GM13977 (cell line): ENCODE results near the gene CLCNKA.

Experiments used
- DNase-seq: peaks from one replicate; pipeline ENCODE4 v3.0.0; 2012; ENCODE audit warnings: low spot score
- in situ Hi-C: fragments of 300-500 bp; cut with MboI; formaldehyde crosslinking; loops from one replicate; pipeline ENCODE4 v1.12.0; 2022; ENCODE audit warnings: low sequenced_read_pairs, low pct_unique_long_range_greater_than_20kb, mixed read lengths, inconsistent platforms; ENCODE audit not compliant: unreplicated experiment
- TF ChIP-seq, protein P1 (sequence below): IDR thresholded peaks from 2 replicates; pipeline ENCODE4 v1.5.1; 2012; ENCODE audit warnings: mild to moderate bottlenecking, control low read depth; ENCODE audit not compliant: insufficient read depth; ENCODE audit errors: extremely low read depth, missing control alignments

The CLCNKA gene

DNA sequence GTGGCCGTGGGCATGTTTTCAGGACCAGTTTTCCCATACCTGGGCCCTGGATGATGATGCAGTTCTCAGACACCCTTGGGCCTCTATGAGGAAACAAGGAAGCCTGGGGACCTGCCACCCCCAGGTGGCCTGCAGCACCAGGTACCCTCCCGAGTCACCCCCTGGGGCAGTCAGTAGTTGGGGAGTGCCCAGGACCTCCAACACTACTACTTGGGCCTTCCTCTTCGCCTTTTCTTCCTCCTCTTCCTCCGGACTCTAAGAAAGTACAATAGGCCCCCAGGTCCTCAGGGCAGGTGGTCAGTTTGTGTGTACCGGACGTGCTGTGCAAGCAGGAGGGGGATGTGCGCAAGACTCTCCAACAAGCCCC lies 29.7 kb upstream of the CLCNKA start:
- TF ChIP-seq, protein P1, sequence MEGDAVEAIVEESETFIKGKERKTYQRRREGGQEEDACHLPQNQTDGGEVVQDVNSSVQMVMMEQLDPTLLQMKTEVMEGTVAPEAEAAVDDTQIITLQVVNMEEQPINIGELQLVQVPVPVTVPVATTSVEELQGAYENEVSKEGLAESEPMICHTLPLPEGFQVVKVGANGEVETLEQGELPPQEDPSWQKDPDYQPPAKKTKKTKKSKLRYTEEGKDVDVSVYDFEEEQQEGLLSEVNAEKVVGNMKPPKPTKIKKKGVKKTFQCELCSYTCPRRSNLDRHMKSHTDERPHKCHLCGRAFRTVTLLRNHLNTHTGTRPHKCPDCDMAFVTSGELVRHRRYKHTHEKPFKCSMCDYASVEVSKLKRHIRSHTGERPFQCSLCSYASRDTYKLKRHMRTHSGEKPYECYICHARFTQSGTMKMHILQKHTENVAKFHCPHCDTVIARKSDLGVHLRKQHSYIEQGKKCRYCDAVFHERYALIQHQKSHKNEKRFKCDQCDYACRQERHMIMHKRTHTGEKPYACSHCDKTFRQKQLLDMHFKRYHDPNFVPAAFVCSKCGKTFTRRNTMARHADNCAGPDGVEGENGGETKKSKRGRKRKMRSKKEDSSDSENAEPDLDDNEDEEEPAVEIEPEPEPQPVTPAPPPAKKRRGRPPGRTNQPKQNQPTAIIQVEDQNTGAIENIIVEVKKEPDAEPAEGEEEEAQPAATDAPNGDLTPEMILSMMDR = no peak
- in situ Hi-C loops = loop anchor here (10.0 kb wide), 1 partner anchor 177 kb away; no protein-coding TSS in a partner anchor
- no peak for DNase-seq

DNA sequence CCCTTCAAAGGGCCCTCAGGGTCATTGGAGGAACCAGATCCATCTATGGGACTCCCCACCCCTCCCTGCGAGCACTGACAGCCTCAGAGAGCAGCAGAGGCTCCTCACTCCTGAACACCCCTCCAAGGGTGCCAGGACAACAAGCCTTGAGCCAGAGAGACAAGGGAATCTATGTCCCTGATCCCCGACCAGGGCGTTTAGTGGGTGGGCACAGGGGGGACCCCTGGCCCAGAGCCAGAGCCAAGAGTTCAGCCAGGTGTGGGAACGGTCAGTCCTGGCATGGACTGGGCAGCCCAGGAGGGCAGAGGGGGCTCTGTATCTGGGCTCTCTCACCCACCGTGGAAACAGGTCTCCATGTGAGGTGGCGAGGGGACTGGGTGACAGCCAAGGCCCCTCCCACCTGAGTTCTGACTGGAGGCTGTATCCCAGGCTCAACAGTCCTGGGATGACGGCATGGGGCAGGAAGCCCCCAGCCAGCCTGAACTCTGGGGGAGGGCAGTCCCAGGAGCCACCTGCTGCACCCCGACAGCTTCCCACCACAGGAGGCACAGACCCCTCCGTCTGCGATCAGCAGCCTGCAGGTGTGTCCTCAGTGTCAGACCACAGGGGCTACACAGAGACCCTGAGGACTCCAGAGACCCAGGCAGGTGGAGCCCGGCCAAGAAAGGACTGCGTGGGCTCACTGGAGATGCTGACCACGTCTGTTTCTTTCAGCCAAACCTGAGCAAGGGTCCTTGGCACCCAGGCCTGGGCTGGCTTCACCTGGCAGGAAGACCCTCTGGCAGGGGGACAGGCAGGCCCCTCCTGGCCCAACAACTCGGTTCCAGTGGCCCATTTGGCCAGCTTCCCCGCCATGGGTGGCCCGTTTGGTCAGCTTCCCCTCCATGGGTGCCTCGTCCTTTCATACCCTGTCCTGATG lies 29.0 kb upstream of the CLCNKA start:
- in situ Hi-C loops = loop anchor here (10.0 kb wide), 1 partner anchor 178 kb away; no protein-coding TSS in a partner anchor
- TF ChIP-seq, protein P1 = no peak
- no peak for DNase-seq

DNA sequence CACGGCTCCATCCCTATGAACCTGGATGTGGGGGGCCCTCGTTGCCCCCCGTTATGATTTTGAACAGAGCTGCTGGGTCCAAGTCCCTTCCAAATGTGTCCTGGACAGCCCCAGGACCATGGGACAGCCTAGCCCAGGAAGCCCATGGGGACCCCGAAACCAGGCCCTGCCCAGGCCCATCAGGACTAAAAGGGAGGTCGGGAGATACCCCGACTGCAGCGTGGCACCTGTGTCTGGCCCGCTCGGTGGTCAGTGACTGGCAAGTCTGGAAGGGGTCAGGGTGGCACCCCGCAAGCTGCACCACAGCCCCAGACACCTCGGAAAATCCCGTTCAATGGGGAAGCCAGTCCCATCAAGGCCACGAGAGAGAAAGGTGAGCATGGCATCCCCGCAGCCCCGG lies 28.2 kb upstream of the CLCNKA start:
- TF ChIP-seq, protein P1 = no peak
- no peak for DNase-seq
- in situ Hi-C loops = loop anchor here (10.0 kb wide), 1 partner anchor 179 kb away; no protein-coding TSS in a partner anchor

DNA sequence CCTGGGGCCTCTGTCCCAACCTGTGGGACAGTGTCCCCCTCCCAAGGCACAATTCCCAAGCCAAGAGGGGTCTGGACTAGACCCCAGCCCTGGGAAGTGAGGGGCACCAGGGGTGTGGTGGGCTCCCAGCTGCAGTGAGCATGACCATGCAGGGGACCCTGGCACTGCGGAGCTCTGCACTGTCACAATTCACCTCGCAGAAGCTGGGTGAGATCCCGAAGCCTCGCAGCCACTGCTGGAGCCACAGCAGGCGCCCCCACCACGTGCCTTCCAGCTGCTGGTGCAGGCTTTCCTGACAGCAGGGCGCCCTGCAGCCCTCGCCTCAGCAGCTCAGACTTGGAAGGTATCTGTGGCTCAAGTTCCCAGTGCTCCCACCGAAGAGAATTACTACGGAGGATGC lies 27.8 kb upstream of the CLCNKA start:
- in situ Hi-C loops = loop anchor here (10.0 kb wide), 1 partner anchor 179 kb away; no protein-coding TSS in a partner anchor
- TF ChIP-seq, protein P1 = no peak
- DNase-seq = no peak

DNA sequence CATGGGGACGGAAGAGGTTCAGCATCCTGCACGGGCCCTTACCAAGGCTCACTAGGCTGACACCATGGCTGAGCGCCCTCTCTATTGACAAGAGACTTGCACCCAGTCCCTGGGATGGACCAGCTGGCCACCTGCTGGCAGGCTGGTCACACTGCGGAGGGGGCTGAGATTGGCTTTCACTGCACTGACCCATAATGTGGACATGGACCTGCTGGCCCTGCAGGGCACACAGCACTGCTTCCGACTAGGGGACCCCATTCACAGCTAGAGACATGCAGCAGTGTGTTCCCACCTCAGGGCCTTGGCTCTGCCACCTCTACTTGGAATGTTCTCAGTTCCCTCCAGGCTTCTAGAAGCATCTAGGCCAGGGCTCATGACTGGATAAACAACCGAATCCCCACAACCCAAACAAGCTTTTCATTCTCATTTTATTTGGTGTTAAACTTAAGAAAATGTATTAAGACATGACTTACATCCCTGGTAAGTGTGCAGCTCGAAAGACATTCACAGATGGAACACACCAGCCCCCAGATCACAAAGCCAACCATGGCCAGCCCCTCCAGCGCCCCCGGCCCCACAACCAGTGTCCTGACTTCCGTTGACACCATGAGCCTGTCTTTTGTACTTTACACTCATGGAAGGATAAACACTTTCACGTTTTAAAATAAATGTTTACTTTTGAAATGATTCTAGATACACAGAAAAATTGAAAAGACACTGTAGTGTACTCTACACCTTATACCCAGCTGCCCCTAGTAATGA lies 27.1 kb upstream of the CLCNKA start:
- in situ Hi-C loops = loop anchor here (10.0 kb wide), 1 partner anchor 180 kb away; no protein-coding TSS in a partner anchor
- DNase-seq = peak; percentile 69
- TF ChIP-seq, protein P1 = peak; percentile 89

DNA sequence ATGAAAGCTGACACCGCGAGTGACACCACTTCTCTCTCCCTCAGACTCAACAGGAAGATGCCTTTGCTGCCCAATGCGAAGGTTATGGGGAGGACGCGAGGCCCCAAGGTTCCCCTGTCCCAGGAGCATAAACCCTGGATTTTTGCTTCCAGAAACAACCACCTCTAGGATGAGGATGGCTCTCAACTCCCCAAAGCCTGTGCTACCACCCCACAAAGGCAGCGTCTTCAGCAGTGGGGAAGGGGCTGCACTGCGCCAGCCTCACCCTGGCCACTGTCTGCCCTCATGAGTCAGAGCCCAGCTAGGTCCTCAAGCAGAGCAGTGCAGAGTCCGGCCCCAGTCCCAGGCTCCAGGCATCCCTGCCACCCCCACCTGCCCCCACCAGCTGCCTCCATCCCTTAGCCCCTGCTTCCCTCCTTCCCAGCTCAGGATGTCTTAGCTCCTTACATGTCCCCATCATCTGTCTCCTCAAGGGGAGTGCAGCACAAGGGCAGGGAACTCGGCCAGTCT lies 24.7 kb upstream of the CLCNKA start:
- in situ Hi-C loops = loop anchor here (10.0 kb wide), 1 partner anchor 182 kb away; no protein-coding TSS in a partner anchor
- TF ChIP-seq, protein P1 = no peak
- no peak for DNase-seq
